Measurements from ENCODE around the gene CENPS. TPM values are rescaled to one million over a fixed set of nuclear protein-coding genes. Genes with fewer than 3 reads are reported as not detected.

The CENPS gene
- total and polyA plus RNA-seq, 2 of the 13 experiments (the other 11 are each of a cell fraction or from before 2014, with no cell fraction given), result 3.3 to 22.0 TPM

DNA sequence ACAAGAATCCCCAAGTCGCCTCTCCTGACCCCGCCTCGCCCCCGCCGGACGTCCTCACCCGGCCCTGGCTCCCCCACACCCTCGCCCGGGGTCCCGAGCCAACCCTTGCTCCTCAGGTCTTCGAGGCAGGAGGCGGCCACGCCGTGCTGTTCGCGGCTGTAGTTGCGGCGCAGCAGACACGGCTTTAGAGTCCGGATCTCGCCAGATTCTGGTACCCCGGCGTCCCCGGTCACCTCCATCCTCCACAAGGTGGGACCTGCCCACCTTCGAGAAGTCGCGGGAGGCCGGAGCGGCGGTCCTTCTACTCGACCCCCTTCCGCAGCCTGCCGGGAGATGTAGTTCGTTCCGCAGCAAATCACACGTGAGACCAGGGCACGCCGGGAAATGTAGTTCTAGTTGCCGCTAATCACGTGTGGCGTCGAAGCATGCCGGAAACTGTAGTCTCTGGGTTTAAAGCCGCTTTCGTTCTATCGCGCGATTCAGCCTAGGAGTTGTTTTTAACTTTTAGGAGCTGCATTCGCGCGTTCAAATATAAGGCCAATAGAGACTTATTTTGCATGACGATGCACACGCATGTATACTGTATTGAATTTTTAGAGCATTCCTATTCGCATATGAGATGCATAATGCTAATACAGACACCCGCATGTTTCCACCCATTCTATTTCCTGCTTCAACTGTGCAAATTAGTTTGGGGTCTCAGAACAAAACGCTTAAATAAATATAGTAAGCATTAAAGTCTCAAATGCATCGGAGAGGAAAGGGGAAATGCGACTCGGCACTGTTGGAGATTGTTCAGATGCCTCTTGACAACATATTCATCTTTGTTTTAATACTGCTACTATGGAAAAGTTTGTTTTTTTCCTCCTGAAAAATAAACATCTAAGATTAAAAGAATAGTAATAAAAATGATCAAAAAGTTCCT is 42.2 kb downstream of the CENPS start, which contains the start of gene DFFA (continued):
- TF ChIP-seq ZNF512B (CRISPR knock-in tag; IDR thresholded peaks at IDR 0.05; ENCODE audit: borderline replicate concordance), result no peak
- peak; percentile 77; the same call in 1 of the 2 replicates for TF ChIP-seq SAFB2 (CRISPR knock-in tag; IDR thresholded peaks at IDR 0.05; ENCODE audit: borderline replicate concordance, low read depth)
- TF ChIP-seq BRD4 (CRISPR knock-in tag; IDR thresholded peaks at IDR 0.05), result peak; percentile 72; the same call in 1 of the 2 replicates
- 0 out of 2 replicates have a peak, but pooled peaks have one; percentile 74 for TF ChIP-seq ZBTB33 (CRISPR knock-in tag; IDR thresholded peaks at IDR 0.05)
- peak; percentile 41; the same call in 1 of the 2 replicates for TF ChIP-seq ZNF605 (CRISPR knock-in tag; IDR thresholded peaks at IDR 0.05)
- TF ChIP-seq ZNF773 (CRISPR knock-in tag; IDR thresholded peaks at IDR 0.05; ENCODE audit: borderline replicate concordance), result no peak
- TF ChIP-seq ZNF607 (CRISPR knock-in tag; IDR thresholded peaks at IDR 0.05; ENCODE audit: borderline replicate concordance), result 0 out of 2 replicates have a peak, but pooled peaks have one; percentile 81
- peak; percentile 95 for TF ChIP-seq MXD4 (CRISPR knock-in tag; IDR thresholded peaks at IDR 0.05)
- TF ChIP-seq GMEB1 (CRISPR knock-in tag; IDR thresholded peaks at IDR 0.05; ENCODE audit: borderline replicate concordance), result peak; percentile 94
- TF ChIP-seq ZBTB43 (CRISPR knock-in tag; conservative IDR thresholded peaks at IDR 0.05), result no peak; the same call in 1 of the 2 replicates
- no peak; the same call in 1 of the 2 replicates for TF ChIP-seq ZNF709 (CRISPR knock-in tag; IDR thresholded peaks at IDR 0.05)
- peak; percentile 86 for TF ChIP-seq JARID2 (CRISPR knock-in tag; IDR thresholded peaks at IDR 0.05; ENCODE audit: insufficient replicate concordance)
- TF ChIP-seq NONO (IDR thresholded peaks at IDR 0.05), result no peak
- TF ChIP-seq NONO (CRISPR knock-in tag; conservative IDR thresholded peaks at IDR 0.05), result peak; percentile 53; the same call in 1 of the 2 replicates
- no peak for TF ChIP-seq MTF1 (CRISPR knock-in tag; IDR thresholded peaks at IDR 0.05)
- TF ChIP-seq ZNF451 (CRISPR knock-in tag; IDR thresholded peaks at IDR 0.05), result peak; percentile 85
- peak; percentile 67; the same call in 1 of the 2 replicates for TF ChIP-seq ZNF430 (CRISPR knock-in tag; IDR thresholded peaks at IDR 0.05)
- TF ChIP-seq, protein P1, sequence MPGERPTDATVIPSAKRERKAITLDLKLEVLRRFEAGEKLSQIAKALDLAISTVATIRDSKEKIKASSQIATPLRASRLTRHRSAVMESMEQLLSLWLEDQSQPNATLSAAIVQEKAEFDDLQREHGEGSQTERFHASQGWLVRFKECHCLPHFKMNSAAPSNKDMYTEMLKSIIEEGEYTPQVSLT (CRISPR knock-in tag; IDR thresholded peaks at IDR 0.05; ENCODE audit: borderline replicate concordance, low read depth), result peak; percentile 66
